Measurements from ENCODE around the gene AQP6.

The AQP6 gene

DNA sequence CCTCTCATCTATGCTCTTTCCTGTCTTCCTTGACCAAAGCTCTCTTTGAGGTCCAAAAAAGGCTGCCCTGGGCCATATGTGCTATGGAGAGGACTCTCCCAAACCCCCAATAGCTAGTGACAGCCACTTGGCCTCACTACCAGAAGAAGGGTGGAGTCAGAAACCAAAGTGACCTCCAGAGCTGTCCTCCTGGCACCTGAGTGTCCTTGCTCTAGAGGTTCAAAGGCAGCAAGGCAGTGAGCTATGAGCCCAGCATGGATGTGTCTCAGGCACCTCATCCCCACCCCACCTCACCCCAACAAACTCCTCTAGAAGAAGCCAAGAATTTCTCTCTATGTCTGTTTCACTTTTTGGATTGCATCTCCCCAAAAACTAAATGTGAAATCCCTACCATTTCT, 15.2 kb upstream of the AQP6 start:
- DNase-seq = no peak

DNA sequence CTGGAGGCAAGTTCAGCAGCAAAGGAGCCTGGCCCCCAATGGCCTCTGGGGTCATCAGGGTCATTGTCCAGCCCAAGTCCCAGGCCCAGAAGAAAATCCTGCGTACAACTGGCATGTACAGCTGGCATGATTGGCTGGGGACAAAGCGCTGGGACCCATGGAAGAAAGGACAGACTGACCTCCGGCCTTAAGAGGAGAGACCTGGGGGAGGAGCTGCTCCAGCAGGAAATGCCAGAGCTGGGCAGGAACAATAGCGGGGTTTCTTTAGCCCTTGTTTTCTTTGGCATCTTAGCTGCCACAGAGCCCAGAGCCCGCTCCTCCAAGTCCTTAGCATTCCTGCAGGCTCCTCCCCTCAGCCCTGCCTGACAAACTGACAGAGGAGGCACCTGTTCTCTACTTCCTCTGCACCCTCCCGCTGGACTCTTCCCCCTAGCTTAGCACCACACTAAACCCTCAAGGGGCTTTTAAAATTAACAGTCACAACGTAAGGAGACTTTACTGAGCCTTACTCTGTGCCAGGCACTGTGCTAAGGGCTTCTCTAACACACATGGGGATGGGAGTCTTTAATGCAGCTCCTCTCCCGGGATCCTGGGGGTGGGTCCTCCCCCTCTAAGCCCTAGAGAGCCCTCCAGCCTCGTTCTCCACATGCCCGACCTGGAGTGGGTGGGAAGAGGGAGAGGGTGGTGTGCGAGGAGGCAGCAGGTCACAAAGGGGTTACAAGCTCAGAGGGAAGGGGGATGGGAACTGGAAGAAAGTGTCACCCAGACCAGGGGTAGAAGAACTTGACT, 12.9 kb upstream of the AQP6 start:
- DNase-seq = no peak

DNA sequence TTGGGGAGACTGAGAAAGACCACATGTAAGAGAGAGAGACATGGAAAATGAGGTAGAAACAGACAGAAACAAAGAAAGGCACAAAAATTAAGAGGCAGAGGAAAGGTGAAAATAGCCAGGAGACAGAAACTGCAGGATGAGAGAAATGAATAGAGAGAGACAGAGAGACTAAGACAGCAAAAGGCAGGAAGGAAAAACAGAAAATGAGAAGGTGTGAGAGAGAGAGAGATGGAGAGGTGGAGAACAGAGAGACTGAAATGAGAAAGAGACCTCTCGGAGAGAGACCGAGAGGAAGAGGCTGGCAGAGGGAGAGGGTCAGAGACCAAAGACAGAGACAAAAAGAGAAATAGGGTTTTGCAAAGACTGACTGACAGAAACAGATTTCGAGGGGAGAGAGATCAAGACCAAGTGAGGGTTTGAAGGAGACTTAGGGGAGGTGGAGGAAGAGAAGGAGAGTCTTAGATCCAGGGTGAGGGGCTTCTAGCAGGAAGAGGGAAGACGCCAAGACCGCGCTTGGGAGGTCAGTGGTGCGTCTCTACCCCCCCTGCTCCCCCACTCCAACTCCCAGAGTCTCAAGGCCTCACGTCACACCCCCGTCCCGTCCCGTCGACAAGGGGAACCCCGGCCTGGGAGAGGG, 12.2 kb upstream of the AQP6 start:
- DNase-seq = no peak

DNA sequence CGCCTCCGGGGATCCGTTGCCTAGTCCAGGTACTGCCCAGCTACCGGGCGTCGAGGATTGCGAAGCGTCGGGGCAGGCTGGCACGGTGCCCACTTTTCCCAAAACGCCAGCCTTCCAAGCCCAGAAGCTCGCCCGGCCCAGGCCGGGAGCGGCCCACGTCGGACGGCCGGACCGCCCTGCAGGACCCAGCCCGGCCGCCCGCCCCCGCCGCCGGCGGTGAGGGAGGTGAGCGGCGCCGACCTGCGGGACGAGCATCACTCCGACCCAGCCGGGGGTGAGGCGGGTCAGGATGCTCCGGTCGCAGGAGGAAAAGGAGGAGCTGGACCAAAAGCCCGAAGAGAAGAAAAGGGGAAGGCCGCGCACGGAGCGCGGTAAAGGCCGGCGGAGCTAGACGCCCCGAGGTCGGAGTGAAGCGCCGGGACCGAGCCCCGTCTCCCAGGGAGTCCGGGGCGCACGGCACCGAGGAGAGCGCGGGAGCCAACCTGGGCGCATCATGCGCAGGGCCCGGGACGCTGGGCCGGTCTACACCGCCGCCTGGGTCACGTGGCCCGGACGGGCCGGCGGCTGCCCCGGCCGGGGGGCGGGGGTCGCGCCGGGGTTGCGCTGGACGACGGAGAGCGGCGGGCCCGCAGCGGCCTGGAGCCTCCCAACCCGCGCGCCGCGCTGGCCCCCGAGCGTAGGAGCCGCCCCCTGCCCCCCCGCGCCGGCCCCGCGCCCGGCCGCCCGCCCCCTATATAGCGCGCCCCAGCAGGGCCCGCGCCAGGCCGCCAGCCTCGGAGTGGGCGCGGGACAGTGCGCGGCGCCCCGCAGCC, 11.4 kb upstream of the AQP6 start, which contains the start of gene AQP5:
Gene AQP5, plus strand, starts transcription at position 762 of the 812 bp plus-strand sequence. CDS start 146 bp downstream, outside the sequence.
- no peak for DNase-seq

DNA sequence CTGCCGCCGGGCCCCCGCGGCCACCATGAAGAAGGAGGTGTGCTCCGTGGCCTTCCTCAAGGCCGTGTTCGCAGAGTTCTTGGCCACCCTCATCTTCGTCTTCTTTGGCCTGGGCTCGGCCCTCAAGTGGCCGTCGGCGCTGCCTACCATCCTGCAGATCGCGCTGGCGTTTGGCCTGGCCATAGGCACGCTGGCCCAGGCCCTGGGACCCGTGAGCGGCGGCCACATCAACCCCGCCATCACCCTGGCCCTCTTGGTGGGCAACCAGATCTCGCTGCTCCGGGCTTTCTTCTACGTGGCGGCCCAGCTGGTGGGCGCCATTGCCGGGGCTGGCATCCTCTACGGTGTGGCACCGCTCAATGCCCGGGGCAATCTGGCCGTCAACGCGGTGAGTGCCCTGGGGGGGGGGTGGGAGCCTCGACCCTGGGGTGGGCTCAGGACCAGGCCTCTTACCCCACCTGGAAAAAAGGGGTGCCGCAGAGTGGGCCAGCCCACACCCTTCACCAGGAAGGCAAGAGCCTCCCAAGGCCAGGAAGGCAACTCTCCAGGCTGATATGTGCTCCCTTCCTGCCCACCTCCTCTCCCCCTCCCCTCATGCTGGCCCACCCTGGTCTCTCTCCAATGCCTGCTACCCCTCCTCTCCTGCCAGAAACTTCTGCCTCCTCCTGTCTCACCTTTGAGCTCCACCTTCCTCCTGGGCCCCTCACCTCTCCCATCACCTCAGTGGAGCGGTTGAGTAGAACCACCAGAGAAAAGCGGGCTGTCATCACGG, 10.6 kb upstream of the AQP6 start:
- no peak for DNase-seq

DNA sequence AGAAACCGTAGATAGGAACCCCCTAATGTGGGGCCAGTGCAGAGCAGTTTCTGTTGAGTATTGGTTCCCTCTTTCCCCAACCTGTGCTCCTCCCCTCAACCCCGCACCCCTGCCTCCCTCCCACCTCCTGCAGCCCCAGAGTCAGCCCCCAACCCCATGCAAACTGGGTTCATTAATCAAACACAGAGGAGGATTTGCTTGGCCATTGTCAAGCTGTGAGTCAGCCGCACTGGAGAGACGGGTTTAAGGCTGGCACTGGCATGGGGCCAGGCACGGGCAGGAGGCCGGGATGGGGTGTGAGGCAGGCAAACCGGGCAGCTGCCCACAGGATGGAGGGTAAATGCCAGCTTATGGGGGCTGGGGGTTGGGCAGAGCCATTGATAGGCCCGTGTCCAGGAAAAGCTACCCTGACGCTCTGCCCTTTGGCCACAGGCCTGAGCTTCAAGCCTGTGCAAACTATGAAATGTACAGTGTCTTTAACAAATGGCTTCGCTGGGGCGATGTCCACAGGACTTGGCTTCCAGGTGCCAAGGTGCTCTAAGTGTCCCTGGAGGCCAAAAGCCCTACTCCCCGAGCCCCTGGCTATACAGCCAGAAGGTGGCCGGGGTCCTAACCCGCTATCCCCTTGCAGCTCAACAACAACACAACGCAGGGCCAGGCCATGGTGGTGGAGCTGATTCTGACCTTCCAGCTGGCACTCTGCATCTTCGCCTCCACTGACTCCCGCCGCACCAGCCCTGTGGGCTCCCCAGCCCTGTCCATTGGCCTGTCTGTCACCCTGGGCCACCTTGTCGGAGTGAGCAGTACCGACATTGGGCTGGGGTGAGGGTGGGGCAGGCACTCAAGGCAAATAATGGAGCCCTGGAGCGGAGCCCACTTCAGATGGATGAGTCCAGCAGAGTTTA, 9.6 kb upstream of the AQP6 start:
- peak; percentile 65 for DNase-seq

DNA sequence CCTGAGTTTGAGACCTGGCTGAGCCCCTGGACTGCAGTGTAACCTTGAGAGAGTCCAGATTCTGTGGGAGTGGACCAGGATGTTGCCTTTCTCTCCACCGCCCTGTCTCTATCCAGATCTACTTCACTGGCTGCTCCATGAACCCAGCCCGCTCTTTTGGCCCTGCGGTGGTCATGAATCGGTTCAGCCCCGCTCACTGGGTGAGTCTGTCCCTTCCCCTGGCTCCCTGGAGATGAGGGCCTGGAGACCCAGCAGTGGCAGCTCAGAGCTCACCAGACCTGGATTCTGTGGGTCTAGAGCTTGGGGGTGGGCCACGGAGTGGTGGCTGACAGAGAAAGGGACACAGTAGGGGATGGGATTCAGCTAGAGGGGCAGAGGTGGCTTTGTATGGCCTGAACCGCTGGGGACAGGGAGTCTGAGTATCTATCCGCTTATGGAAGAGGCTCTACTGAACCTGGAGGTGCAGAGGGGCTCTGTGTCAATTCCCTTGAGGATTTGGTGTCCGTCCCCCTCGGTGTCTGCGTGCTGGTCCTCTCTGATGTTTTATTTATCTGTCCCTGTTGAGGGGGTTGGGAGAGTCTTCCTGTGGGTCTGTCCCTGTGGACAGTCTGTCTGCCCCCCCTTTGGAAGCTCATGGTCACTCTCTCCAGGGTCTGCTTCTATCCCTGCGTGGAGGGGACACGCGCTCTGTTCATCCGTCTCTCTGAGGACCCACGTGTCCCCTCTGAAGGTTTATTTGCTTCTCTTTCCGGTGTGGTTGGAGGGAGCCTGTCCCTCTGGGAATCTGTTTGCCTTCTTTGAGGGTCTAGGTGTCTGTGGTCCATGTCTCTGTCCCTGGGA, 8.6 kb upstream of the AQP6 start:
- no peak for DNase-seq

DNA sequence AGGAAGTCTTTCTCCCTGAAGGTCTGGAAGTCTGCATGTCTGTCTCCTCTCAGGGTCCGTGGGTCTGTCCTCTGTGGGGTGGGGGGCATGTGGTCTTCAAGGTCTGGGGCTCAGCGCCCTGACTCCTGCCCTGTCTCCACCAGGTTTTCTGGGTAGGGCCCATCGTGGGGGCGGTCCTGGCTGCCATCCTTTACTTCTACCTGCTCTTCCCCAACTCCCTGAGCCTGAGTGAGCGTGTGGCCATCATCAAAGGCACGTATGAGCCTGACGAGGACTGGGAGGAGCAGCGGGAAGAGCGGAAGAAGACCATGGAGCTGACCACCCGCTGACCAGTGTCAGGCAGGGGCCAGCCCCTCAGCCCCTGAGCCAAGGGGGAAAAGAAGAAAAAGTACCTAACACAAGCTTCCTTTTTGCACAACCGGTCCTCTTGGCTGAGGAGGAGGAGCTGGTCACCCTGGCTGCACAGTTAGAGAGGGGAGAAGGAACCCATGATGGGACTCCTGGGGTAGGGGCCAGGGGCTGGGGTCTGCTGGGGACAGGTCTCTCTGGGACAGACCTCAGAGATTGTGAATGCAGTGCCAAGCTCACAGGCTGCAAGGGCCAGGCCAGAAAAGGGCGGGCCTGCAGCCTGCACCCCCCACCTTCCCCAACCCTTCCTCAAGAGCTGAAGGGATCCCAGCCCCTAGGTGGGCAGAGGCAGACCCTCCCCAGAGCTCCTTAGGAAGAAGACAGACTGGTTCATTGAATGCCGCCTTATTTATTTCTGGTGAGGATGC, 7.7 kb upstream of the AQP6 start:
- no peak for DNase-seq

DNA sequence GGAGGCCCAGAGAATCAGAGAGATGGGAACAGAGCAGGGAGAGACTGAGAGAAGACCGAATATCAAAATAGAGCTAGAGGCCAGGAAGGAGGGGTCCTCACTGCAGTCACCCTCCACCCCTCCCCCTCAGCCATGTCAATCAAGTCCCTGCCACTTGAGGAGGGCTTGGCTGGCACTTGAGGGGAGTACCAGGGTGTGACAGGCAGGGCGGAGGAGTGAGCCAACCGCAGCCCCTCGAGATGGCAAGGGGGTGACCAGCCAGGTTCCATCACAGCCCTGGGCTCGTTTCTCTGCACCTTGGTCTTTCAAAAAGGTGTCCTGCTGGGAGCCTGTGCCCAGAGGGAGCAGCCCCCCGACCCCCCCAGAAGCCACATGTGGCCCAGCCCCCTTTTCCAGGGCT, 6.9 kb upstream of the AQP6 start:
- no peak for DNase-seq

DNA sequence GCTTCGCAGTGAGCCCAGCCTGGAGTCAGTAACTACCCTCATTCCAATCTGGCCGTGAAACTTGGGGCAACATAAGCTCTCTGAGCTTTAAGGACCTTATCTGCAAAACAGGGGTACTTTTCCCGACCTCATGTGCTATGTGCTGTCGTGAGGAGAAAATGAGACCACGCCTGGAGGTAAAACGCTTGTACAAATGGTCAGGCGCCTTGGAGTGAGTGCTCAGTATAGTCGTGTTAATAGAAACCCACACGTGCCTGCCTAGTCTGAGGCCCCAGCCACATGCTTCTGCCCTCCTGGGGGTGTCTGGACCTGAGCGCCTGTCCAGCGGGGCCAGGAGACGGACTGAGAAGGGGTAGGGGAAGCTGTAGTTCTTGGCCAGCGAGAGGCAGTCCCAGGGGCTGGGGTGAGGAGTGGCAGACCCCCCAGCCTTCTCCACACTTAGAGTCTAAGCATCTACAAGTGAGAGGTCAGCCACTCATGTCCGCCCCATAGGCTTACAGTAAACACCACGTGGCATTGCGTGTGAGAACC, 6.2 kb upstream of the AQP6 start:
- DNase-seq = no peak

DNA sequence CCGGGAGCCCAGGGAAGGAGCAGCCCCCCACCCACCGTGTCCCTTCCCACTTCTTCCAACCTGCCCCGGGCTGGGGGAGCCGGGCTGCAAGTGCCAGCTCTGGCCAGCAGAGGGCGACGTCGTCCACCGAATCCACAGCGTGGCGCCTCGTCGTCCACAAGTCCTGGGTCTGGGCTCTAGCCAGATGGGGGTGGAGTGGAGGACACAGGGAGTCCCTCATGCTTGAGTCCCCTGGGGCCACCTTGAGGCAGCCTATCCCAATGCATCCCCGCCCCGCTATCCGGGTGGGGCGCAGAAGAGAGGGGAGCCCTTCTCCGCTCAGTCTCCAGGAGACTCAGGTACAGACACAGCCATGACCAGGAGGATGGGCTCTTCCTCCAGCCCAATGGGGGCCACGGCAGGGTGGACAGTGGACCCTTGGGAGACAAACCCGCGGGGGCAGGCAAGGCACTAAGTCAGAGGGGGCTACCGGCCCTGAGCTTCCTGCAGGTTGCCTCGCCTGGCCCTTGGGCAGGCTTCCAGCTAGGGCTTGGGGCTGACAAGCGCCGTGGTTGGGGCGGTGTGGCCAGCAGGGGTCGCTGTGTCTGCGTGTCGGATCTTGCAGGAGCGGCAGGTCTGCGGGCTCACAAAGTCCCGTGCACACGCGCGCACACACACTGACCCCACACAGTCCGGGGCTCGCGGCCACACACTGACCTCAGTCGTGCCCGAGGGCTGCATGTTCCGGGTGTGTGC, 5.5 kb upstream of the AQP6 start:
- DNase-seq = peak; percentile 62

DNA sequence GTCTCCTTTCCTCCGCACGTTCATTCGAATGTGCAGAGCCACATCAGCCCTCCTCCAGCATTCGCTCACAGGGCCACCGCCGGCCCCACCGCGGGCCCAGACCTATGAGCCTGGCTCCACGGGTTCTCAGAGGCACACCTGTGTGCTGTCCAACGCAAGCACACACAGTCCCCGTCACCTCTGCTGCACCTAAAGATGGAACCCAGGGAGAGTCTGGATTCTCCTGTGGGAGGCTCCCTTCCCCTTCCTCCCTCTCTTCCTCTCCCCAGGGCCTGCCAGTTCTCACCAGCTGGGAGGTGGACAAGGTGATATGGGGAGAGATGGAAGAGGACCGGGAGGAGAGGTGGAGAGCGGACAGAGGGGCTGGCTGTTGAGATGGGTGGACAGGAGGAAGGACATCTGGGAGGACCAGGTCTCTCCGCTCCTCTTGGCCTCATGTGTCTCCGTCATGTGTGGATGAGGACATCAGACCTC, 4.9 kb upstream of the AQP6 start:
- no peak for DNase-seq

DNA sequence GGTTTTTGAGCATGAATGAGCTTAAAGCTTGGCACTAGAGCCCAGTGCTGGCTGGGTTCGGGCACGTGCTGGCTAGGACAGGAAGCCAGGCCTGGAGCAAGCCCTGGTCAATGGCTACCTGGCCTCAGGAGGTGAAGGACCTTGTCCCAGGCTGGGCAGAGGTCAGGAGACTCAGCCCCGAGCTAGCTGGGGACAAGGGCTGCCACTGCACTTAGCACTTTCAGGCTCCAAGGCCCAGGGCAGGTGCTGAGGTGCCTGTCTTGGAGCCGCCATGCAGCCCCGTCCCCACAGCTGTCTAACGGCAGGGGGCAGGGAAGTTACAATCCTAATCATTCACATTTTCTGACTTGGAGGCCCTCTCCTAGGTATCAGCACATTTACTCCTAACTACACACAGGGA, 4.3 kb upstream of the AQP6 start:
- DNase-seq = no peak

DNA sequence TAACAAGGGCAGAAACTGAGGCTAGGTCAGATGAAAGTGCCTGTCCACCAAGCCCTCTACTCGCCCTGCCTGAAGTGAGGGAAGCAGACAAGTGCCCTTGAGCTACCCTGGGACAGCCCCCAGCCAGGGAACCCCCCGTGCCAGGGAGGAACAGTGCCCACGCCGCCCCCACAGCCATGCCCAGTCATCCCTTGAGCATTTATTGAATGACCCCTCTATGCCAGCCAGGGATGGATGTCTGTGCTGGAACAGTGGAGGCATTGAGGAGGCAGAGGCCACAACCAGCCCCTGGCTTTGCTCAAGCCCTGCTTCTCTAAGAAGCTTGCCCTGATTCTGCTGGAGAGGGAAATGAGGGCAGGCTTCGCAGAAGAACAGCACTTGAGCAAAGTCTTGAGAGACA, 3.7 kb upstream of the AQP6 start:
- no peak for DNase-seq

DNA sequence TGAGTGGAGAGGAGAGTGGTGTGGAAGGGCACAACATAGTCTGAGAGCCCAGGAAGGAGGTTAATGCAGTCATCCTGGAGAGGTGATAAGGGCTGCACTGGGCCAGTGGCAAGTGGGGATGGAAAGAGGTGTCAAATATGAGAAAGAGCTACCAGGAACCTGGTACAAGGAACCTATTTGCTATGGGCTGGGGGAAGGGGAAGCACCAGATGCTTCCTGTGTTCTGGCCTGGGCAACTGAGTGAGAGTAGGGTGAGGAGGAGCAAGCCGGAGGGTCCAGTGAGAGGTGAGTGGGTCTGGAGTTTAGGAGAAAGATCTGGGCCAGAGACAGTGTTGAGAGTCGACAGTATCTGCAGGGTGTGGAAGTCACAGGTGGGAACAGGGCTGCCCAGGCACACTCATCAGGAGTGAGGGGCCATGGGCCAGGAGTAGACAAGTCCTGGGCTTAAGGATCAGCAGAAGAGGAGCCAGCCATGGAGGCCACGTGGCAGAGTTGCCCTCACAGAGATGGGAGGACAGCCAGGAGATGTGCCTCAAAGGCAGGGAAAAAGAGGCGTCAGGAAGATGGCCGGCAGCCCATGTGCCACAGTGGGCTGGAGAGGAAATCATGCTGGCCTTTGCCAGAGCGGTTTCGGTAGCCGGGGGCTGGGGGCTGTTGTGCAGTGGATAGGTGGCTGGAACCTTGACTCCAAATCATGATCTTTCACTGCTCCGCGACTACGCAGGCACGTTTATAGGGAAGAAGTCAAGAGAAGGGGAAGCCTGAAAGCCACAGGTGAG, 2.9 kb upstream of the AQP6 start:
- no peak for DNase-seq

DNA sequence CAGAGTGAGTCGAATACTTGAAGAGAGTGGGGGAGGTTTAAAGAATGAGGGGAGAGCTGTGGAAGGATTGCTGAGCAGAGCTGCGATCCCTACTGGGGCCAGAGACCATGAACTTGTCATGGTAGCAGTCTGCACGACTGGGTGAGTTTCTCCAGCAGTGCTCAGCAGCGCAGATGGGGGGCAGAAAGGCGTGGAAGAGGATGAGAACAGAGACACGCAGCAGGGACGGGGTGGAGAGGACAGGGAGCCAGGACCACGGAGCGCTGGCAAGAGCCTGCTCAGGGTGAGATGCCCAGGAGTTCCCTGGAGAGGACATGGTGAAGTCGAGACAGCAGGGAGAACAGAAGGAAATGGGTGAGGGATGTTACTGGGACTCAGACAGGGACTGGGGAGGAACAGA, 2.1 kb upstream of the AQP6 start:
- no peak for DNase-seq

DNA sequence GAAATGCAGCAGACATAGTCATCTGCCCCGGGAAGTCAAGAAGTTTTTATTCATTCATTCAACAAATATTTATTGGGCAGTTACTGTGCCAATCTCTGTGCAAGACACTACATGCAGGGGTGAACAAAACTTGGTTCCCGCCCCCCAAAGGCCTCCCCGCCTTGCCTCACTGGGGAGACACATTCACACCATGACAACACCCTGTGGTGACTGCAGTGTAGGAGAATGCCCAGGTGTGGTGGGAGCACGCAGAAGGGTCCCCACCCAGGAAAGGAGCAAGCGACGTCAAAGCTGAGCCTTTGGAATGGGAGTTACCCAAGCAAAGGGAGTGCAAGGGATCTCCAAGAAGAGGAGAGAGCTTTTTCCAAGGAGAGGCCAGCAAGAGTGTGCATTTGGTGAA, 1.6 kb upstream of the AQP6 start:
- no peak for DNase-seq

DNA sequence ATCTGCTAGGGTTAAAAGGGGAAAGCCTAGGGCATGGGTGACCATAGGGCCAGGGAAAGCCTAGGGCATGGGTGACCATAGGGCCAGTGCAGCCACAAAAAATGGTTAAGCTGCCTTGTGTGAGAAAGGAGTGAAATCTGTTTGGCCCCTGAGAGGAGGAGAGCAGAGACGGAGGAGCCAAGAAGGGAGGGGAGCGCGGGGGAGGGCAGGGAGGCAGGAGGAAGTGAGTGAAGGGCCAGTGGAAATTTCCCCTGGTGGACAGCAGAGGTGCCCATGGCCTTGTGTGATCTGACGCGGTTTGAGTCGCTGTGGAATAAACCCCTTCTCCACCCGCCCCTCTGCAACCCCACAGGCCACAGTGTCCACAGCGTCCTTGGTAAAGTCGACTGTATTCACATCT, 618 bp upstream of the AQP6 start:
- no peak for DNase-seq

Measured in NCI-H446 treated with DMSO at 0.1 percent for 48 hours (cell line).